ENCODE data around the gene CLIC1. TPM values are rescaled to one million over a fixed set of nuclear protein-coding genes. Genes with fewer than 3 reads are reported as not detected.
"Not testable (repeated sequence)": the region's sequence is repeated elsewhere in the genome, so short reads cannot be mapped to it uniquely, and the experiment has no call there.

The CLIC1 gene
- total and polyA plus RNA-seq, 7 donors, result 172 to 668 (median 251) TPM

DNA sequence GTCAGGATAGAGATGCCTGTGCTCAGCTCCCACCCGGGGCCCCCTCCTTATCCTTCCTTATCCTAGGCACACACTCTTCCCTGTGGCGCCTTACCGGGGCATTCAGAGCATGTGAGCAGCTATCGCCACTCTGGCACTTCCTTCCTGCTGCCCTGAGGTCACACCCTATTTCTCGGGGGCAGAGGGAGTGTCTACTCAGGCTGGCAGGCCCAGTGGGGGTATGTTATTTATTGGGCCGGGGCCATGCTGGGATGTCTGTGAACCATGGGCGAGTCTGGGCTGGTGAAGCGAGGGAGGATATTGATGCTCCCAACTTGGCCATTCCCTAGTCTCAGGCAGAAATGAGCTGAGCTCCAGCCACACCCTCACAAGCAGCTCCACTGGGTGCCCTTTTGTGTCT, 25.1 kb downstream of the CLIC1 start:
- intact Hi-C loops (cut with DNase I), result no loop called here
- Histone ChIP-seq H3K36me3 (no peaks in the 10 kb centered on the region), H3K27me3 (no peaks in the 10 kb centered on the region), H3K4me3 (no peak overlapping the region), H3K27ac (no peak overlapping the region), H3K9me3 (no peaks in the 10 kb centered on the region), H3K4me1 (peaks cover 0 to 11% (median 10%) of the 10 kb centered on the region in 4 donors)
- no peak for TF ChIP-seq CTCF (IDR thresholded peaks at IDR 0.05)
- TF ChIP-seq POLR2A (IDR thresholded peaks at IDR 0.05), result no peak
- TF ChIP-seq POLR2AphosphoS5 (IDR thresholded peaks at IDR 0.05), result no peak
- whole genome bisulfite sequencing, 2 donors, result 17 to 44% methylated on average over 8 of the region's 8 CpGs
- no peak for DNase-seq

- WGBS, 2 donors, result 70 to 71% methylated on average over 5 of the region's 5 CpGs
- no peak overlapping the region for H3K4me3 ChIP-seq
- H3K9me3 ChIP-seq, result no peaks in the 10 kb centered on the region
- intact Hi-C loops (cut with DNase I), result no loop called here
- no peaks in the 10 kb centered on the region for H3K27me3 ChIP-seq
- H3K27ac ChIP-seq, result no peak overlapping the region
- TF ChIP-seq POLR2A (IDR thresholded peaks at IDR 0.05), result no peak
- no peak for TF ChIP-seq POLR2AphosphoS5 (IDR thresholded peaks at IDR 0.05)
- no peak for TF ChIP-seq CTCF (IDR thresholded peaks at IDR 0.05)
- TF ChIP-seq EP300 (IDR thresholded peaks at IDR 0.05), result no peak
- H3K4me1 ChIP-seq, result peaks cover 0 to 11% (median 9%) of the 10 kb centered on the region in 4 donors
- DNase-seq, result no peak
- H3K36me3 ChIP-seq, result no peaks in the 10 kb centered on the region
Measured at GRCh38 chr6:31710523-31711219, 25.7 kb downstream of the CLIC1 start.

DNA sequence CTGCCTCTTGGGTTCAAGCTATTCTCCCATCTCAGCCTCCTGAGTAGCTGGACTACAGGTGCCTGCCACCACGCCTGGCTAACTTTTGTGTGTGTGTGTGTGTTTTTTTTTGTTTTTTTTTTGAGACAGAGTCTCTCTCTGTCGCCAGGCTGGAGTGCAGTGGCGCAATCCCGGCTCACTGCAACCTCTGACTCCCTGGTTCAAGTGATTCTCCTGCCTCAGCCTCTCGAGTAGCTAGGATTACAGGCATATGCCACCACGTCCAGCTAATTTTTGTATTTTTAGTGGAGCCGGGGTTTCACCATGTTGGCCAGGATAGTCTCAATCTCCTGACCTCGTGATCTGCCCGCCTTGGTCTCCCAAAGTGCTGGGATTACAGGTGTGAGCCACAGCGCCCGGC, 27.2 kb downstream of the CLIC1 start:
- not testable (repeated sequence) for H3K36me3 ChIP-seq, H3K9me3 ChIP-seq, H3K27ac ChIP-seq, H3K27me3 ChIP-seq, H3K4me1 ChIP-seq, H3K4me3 ChIP-seq, DNase-seq
- intact Hi-C loops (cut with DNase I), result loop anchor here (5.0 to 10.0 kb wide), 2 partner anchors 83 to 164 kb away; partner anchors contain the start of genes ATP6V1G2, DDX39B and NFKBIL1
- 92 to 93% methylated on average over 11 of the region's 11 CpGs for WGBS, 2 donors

GRCh38 chr6:31708224-31708623, 28.1 kb downstream of the CLIC1 start:
- intact Hi-C loops (cut with DNase I), result loop anchor here (5.0 to 10.0 kb wide), 2 partner anchors 84 to 163 kb away; partner anchors contain the start of genes ATP6V1G2, DDX39B and NFKBIL1
- Histone ChIP-seq H3K4me3 (no peak overlapping the region), H3K9me3 (no peaks in the 10 kb centered on the region), H3K36me3 (no peaks in the 10 kb centered on the region), H3K4me1 (peaks cover 0 to 7% (median 2%) of the 10 kb centered on the region in 4 donors), H3K27me3 (no peaks in the 10 kb centered on the region), H3K27ac (no peak overlapping the region)
- TF ChIP-seq POLR2AphosphoS5 (IDR thresholded peaks at IDR 0.05) (no peak), CTCF (IDR thresholded peaks at IDR 0.05) (no peak), POLR2A (IDR thresholded peaks at IDR 0.05) (no peak), EP300 (IDR thresholded peaks at IDR 0.05) (no peak)
- DNase-seq, result no peak
- 95 to 96% methylated on average over 3 of the region's 3 CpGs for WGBS, 2 donors

- no peaks in the 10 kb centered on the region for H3K9me3 ChIP-seq
- intact Hi-C loops (cut with DNase I), result loop anchor here (5.0 to 10.0 kb wide), 2 partner anchors 85 to 163 kb away; partner anchors contain the start of genes ATP6V1G2, DDX39B and NFKBIL1
- no peak overlapping the region for H3K4me3 ChIP-seq
- no peak overlapping the region for H3K27ac ChIP-seq
- H3K4me1 ChIP-seq, result peaks cover 0 to 7% (median 2%) of the 10 kb centered on the region in 4 donors
- no peak for DNase-seq
- 93 to 94% methylated on average over 10 of the region's 10 CpGs for WGBS, 2 donors
- no peak for TF ChIP-seq EP300 (IDR thresholded peaks at IDR 0.05)
- no peak for TF ChIP-seq POLR2AphosphoS5 (IDR thresholded peaks at IDR 0.05)
- TF ChIP-seq CTCF (IDR thresholded peaks at IDR 0.05), result no peak
- no peak for TF ChIP-seq POLR2A (IDR thresholded peaks at IDR 0.05)
- no peaks in the 10 kb centered on the region for H3K36me3 ChIP-seq
- H3K27me3 ChIP-seq, result no peaks in the 10 kb centered on the region
Measured at GRCh38 chr6:31707701-31708100, 28.6 kb downstream of the CLIC1 start.

Data from sigmoid colon (tissue), 7 donors.